Stimulated activated CD4-positive, alpha-beta T cell treated with anti-CD3 and anti-CD28 coated beads, Interleukin-1b, Interleukin-23, amount 100 ng/mL, for 1 hour (primary cell): ENCODE results near the gene GALNTL6.
"Not testable (repeated sequence)": the region's sequence is repeated elsewhere in the genome, so short reads cannot be mapped to it uniquely, and the experiment has no call there.

Source experiments
- DNase-seq, 2 donors: peaks; one replicate each; pipeline ENCODE4 v3.0.0-alpha.2; 2020; ENCODE audit warnings: low read depth in 2 of 2

GALNTL6 gene

DNA sequence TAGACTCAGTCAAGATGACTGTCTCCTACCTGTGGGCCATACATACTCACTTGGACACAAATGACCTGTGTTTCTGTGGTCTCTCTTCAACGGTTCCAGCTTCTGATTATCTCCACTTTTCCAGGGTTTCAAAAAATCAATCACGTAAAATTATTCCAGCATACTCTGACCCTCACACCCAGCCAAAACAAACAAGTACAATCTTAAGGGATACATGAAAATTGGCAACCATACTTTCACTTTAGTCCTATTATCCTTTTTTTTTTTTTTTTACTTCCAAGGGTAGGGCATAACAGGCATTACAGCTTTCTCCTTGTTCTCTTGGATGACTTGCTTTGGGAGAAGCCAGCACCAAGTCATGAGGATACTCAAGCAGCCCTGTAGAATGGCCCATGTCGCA is 1129.6 kb downstream of the GALNTL6 start:
- DNase-seq = no peak

GRCh38 chr4:172945611-172946010 is 1132.4 kb downstream of the GALNTL6 start:
- no peak for DNase-seq

DNA sequence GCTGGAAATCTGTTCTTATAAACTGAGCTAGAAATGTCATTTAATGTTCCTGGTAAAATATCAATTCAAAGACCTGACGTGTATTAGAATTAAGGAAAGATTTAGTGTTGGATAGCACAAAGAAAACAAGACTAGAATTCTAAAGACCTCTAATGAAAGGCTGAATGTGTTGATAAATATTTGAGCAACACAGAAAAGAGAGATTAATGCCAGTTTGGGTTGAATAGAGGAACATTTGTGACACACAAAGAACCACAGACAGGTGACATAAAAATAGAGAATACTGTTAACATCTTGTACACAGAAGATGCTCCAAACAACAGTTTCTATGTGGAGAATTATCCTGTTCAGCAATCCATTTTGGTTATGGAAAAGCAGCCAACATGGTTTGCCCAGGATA is 1133.3 kb downstream of the GALNTL6 start:
- DNase-seq = no peak

DNA sequence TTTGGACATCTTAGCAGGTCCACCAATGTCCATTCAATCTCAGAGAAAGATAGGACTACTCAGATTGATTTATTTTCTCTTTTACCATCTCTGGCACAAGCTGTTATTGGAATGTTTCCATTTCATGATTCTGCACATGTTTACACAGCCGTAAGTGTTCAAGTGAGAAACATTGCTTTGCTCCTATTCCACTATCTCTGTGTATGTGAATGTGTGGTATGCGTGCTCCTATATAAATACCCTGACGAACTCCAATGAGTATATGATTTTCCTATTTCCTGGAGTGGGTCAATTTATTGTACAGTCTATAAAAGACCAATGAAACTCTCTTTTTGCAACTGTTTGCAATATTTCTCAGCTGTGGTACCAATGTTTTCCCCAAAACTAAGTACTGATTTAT is 1134.4 kb downstream of the GALNTL6 start:
- DNase-seq = no peak

- DNase-seq = no peak
These were observed 1137.8 kb downstream of the GALNTL6 start for GRCh38 chr4:172950990-172951389.

- no peak for DNase-seq
These were observed 1138.7 kb downstream of the GALNTL6 start for GRCh38 chr4:172951679-172952451.

DNA sequence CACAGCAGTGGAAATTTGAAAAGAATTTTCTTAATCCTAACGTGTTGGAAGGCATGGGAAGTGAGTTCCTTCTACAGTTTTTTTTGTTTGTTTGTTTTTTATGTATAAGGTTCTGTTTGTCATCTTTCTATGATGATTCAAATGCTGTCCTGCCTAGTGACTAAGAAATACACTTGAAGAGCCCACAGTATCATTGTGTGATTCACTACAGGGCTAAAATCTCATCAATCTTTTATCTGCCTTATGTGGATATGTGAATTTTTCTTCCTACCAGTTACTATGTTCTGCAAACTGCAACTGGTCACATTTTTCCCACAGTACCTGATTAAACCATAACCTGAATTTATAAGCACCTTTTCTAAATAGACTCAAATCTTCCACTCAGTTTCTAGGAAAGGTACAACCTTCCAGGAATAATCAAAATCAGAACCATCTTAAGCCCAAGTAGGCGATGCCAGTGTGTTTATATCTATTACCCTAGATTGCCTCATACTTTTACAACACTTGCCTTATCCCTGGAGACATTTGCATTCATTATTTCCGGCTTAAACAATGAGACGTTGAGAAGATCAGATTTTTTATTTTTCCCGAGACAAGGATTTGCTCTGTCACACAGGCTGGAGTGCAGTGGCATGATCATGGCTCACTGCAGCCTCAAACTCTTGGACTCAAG is 1140.8 kb downstream of the GALNTL6 start:
- DNase-seq = no peak

DNA sequence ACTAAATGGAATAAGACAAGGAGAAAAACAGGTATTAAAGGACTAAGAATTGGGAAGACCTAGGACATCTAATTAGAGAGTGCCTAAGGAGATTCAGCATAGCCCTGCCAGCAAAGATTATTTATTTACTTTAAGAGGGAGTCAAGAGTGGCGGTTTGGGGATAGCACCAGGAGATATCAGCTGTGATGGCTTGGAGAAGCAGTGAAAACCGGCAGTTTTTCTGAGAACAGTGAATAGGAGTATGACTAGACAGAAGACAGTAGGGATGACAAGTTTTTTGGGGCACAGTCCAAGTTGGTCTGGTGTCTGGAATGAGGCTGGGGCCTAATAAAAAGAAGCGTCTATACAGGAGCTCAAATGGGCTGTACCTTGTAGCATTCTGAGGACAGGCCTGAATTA is 1143.1 kb downstream of the GALNTL6 start:
- DNase-seq = not testable (repeated sequence)

- DNase-seq = no peak
These were observed 1144.0 kb downstream of the GALNTL6 start for GRCh38 chr4:172957216-172957615.

DNA sequence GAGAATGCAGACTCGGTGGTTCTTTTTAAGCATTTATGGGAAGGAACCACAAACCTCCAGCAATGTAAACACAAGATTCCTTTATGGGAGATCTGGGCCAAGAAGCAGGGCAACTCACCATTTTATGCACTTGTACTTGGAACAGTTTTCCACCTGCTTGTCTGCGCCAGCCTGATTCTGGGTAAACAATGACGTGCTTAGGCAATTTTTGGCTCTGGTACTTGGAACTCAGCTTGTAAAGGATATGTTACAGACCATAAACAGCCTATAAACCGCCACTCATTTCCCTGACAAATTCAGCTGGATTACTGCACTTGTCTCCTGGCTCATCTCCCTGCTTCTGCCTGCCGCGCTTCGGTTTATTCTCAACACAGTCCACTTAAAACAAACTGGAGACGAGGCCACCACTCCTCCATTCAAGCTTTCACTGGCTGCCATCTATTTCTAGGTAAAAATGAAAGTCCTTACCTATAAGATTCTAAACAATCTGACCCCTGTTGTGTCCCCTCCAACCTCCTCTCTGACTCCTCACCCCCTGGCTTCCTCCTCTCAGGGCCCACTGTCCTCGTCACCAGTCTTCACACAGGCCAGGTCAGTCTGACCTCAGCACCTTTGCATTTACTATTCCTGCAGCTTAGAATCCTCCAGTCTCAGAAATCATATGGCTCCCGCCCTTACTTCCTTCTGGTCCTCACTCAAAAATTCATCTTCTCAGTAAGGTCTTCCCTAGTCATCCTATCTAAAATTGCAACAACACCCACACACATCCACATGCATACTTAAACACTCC is 1149.6 kb downstream of the GALNTL6 start:
- DNase-seq = no peak

GRCh38 chr4:172963498-172964294 is 1150.5 kb downstream of the GALNTL6 start:
- DNase-seq = no peak

DNA sequence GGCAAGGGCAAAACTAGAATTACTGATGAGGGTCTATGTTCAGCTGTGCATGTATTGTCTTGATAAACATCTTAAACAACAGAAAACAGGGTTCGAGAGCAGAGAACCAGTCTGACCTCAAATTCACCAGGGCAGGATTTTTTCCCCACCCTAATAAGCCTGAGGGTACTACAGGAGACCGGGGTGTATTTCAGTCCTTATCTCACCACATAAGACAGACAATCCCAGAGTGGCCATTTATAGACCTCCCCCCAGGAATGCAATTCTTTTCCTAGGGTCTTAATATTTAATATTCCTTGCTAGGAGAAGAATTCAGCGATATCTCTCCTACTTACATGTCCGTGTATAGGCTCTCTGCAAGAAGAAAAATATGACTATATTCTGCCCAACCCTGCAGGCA is 1157.0 kb downstream of the GALNTL6 start:
- DNase-seq = not testable (repeated sequence)

GRCh38 chr4:172974586-172974985 is 1161.4 kb downstream of the GALNTL6 start:
- DNase-seq = no peak

DNA sequence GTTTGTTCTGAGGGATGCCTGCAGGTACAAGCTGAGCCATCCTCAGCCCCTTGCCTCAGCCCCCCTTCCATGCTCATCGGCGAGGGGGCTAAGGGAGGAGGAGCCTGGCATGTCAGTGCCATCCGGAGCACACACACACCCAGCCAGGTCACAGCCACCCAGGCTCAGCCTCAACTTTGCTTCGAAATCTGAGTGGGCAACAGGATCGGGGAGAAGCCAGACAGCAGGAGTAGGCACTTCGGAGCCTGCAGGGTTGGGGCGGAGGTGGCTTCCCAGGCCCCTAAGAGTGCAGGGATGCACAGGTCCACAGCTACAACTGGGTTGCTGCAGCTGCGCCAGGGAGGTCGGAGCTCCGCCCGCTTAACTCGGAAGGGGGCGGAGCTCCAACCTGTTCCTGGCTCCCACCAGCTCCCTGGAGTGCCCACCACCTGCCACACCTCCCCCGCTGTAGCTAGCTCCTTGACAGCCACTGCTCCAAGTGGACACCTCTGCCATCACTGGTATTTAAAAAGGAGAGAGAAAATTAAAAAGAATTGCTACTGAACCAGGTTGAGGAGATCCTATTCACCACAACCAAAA is 1162.5 kb downstream of the GALNTL6 start:
- no peak for DNase-seq

DNA sequence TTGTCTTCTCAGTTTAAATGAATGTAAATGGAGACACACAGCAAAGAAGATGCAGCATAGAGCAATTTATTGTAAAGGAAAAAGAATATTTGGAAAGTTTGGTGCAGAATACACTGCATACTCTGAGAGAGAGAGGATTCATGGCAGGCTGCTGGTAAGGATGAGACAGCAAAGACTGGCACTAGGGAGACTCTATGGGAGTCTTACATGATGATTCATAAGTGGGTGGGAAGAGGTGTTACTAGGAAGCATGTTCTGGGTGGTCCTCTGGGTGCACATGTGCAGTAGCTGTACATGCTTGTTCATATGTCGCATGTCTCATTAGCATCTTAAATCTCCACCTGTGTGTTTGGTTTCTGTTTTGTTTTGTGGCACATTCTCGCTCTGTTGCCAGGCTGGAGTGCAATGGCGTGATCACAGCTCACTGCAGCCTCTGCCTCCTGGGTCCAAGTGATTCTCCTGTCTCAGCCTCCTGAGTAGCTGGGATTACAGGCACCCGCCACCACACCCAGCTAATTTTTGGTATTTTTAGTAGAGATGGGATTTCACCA is 1164.4 kb downstream of the GALNTL6 start:
- not testable (repeated sequence) for DNase-seq

- no peak for DNase-seq
These were observed 1165.6 kb downstream of the GALNTL6 start for GRCh38 chr4:172978848-172979247.

- no peak for DNase-seq
These were observed 1166.1 kb downstream of the GALNTL6 start for GRCh38 chr4:172979332-172979731.

DNA sequence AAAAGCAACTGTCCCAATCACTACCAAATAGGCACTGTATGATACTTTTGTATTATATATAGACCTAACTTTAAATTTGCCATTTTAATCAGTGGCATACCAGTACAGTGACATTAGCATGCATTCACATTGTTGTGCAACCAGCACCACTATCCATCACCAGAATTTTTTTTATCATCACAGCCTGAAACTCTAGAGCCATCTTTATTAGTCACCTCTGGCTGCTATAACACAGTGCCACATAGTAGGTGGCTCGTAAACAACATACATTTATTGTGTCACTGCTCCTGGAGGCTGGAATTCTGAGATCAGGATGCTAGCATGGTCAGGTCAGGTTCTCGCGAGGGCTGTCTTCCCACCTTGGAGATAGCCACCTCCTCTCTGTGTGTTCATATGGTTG is 1167.0 kb downstream of the GALNTL6 start:
- no peak for DNase-seq

GRCh38 chr4:172982151-172982590 is 1169.0 kb downstream of the GALNTL6 start:
- no peak for DNase-seq

GRCh38 chr4:172983014-172983413 is 1169.8 kb downstream of the GALNTL6 start:
- no peak for DNase-seq

GRCh38 chr4:172983631-172984030 is 1170.4 kb downstream of the GALNTL6 start:
- no peak for DNase-seq
